Measurements from ENCODE around the gene KLHL15. TPM values are rescaled to one million over a fixed set of nuclear protein-coding genes. Genes with fewer than 3 reads are reported as not detected.
"Not testable (repeated sequence)": the region's sequence is repeated elsewhere in the genome, so short reads cannot be mapped to it uniquely, and the experiment has no call there.

The KLHL15 gene
- 10 to 100 TPM; 14.0 to 18.2 (median 17.6) TPM for polyA plus RNA-seq (ENCODE audit: insufficient read length in 4 of 4)

- no peak for DNase-seq (ENCODE audit: low read depth in 4 of 4, low spot score in 3 of 4)
These were observed at the start of gene KLHL15 for GRCh38 chrX:24027086-24027485. KLHL15 (minus strand) TSS chrX:24027186; CDS start chrX:24006693, 20,493 bp downstream.

- DNase-seq (ENCODE audit: low read depth in 4 of 4, low spot score in 3 of 4) = no peak
These were observed 42.9 kb upstream of the KLHL15 start for GRCh38 chrX:24069877-24070276.

- no peak for DNase-seq (ENCODE audit: low read depth in 4 of 4, low spot score in 3 of 4)
These were observed 36.5 kb upstream of the KLHL15 start for GRCh38 chrX:24063488-24063887.

GRCh38 chrX:24055043-24055356 is 28.0 kb upstream of the KLHL15 start:
- DNase-seq (ENCODE audit: low read depth in 4 of 4, low spot score in 3 of 4) = no peak

- peak; percentile 76 to 85 (median 84) for DNase-seq (ENCODE audit: low read depth in 4 of 4, low spot score in 3 of 4)
These were observed 27.4 kb upstream of the KLHL15 start, which contains the start of gene EIF2S3 for GRCh38 chrX:24054182-24055042. EIF2S3 (plus strand) TSS chrX:24054956; CDS start chrX:24054969, 13 bp downstream.

- not testable (repeated sequence) for DNase-seq (ENCODE audit: low read depth in 4 of 4, low spot score in 3 of 4)
These were observed 23.7 kb upstream of the KLHL15 start for GRCh38 chrX:24050522-24051318.

- not testable (repeated sequence) for DNase-seq (ENCODE audit: low read depth in 4 of 4, low spot score in 3 of 4)
These were observed 22.7 kb upstream of the KLHL15 start for GRCh38 chrX:24049643-24050042.

- not testable (repeated sequence) for DNase-seq (ENCODE audit: low read depth in 4 of 4, low spot score in 3 of 4)
These were observed 19.1 kb upstream of the KLHL15 start for GRCh38 chrX:24046060-24046459.

GRCh38 chrX:24037729-24038128 is 10.7 kb upstream of the KLHL15 start:
- DNase-seq (ENCODE audit: low read depth in 4 of 4, low spot score in 3 of 4) = no peak

GRCh38 chrX:24034485-24034884 is 7.5 kb upstream of the KLHL15 start:
- DNase-seq (ENCODE audit: low read depth in 4 of 4, low spot score in 3 of 4) = no peak

- DNase-seq (ENCODE audit: low read depth in 4 of 4, low spot score in 3 of 4) = no peak
These were observed 3.6 kb upstream of the KLHL15 start for GRCh38 chrX:24030597-24030996.

- DNase-seq (ENCODE audit: low read depth in 4 of 4, low spot score in 3 of 4) = no peak
These were observed 999 bp upstream of the KLHL15 start for GRCh38 chrX:24027985-24028384.

GRCh38 chrX:24026432-24026831 is 554 bp downstream of the KLHL15 start:
- peak in 1 of 4 donors; percentile 19 for DNase-seq (ENCODE audit: low read depth in 4 of 4, low spot score in 3 of 4)

- DNase-seq (ENCODE audit: low read depth in 4 of 4, low spot score in 3 of 4) = peak in 2 of 4 donors; percentile 19 to 51
These were observed 1.1 kb downstream of the KLHL15 start for GRCh38 chrX:24025741-24026403.

GRCh38 chrX:24024819-24025740 is 1.9 kb downstream of the KLHL15 start:
- DNase-seq (ENCODE audit: low read depth in 4 of 4, low spot score in 3 of 4) = peak; percentile 63 to 76 (median 72)

- no peak for DNase-seq (ENCODE audit: low read depth in 4 of 4, low spot score in 3 of 4)
These were observed 2.9 kb downstream of the KLHL15 start for GRCh38 chrX:24023972-24024669.

- no peak for DNase-seq (ENCODE audit: low read depth in 4 of 4, low spot score in 3 of 4)
These were observed 3.4 kb downstream of the KLHL15 start for GRCh38 chrX:24023544-24023943.

- DNase-seq (ENCODE audit: low read depth in 4 of 4, low spot score in 3 of 4) = no peak
These were observed 6.6 kb downstream of the KLHL15 start for GRCh38 chrX:24020306-24020876.

GRCh38 chrX:24019448-24019847 is 7.5 kb downstream of the KLHL15 start:
- no peak for DNase-seq (ENCODE audit: low read depth in 4 of 4, low spot score in 3 of 4)

Measured in right renal pelvis (tissue), 4 donors.